ENCODE results near the gene GSE1. TPM values are rescaled to one million over a fixed set of nuclear protein-coding genes. Genes with fewer than 3 reads are reported as not detected.
A peak's percentile ranks its signal among the peaks of the same experiment; 100 is the strongest.

The GSE1 gene
- total RNA-seq, 1 donor from 2014 or later = 23.9 TPM

GRCh38 chr16:85621698-85622428, 8.7 kb downstream of the GSE1 start:
- peak; percentile 12 for ATAC-seq

GRCh38 chr16:85622683-85623082, 9.6 kb downstream of the GSE1 start:
- ATAC-seq = no peak

GRCh38 chr16:85623250-85623649, 10.1 kb downstream of the GSE1 start:
- no peak for ATAC-seq

GRCh38 chr16:85623997-85624601, 11.0 kb downstream of the GSE1 start:
- ATAC-seq = no peak

GRCh38 chr16:85624646-85625045, 11.5 kb downstream of the GSE1 start:
- no peak for ATAC-seq

GRCh38 chr16:85625053-85625452, 11.9 kb downstream of the GSE1 start:
- no peak for ATAC-seq

- ATAC-seq = no peak
Measured at GRCh38 chr16:85625485-85626117, 12.5 kb downstream of the GSE1 start.

- ATAC-seq = no peak
Measured at GRCh38 chr16:85626191-85626981, 13.3 kb downstream of the GSE1 start.

GRCh38 chr16:85627089-85627488, 14.0 kb downstream of the GSE1 start:
- ATAC-seq = no peak

GRCh38 chr16:85627526-85628264, 14.6 kb downstream of the GSE1 start:
- no peak for ATAC-seq

GRCh38 chr16:85628265-85628556, 15.1 kb downstream of the GSE1 start:
- no peak for ATAC-seq

- no peak for ATAC-seq
Measured at GRCh38 chr16:85628645-85629044, 15.5 kb downstream of the GSE1 start.

- ATAC-seq = no peak
Measured at GRCh38 chr16:85629326-85629725, 16.2 kb downstream of the GSE1 start.

GRCh38 chr16:85629853-85630252, 16.7 kb downstream of the GSE1 start:
- no peak for ATAC-seq

- no peak for ATAC-seq
Measured at GRCh38 chr16:85631230-85631629, 18.1 kb downstream of the GSE1 start.

GRCh38 chr16:85631802-85632393, 18.8 kb downstream of the GSE1 start:
- no peak for ATAC-seq

GRCh38 chr16:85632709-85633437, 19.8 kb downstream of the GSE1 start:
- ATAC-seq = no peak

- ATAC-seq = no peak
Measured at GRCh38 chr16:85633438-85633743, 20.3 kb downstream of the GSE1 start.

GRCh38 chr16:85633888-85634287, 20.8 kb downstream of the GSE1 start:
- no peak for ATAC-seq

- no peak for ATAC-seq
Measured at GRCh38 chr16:85634747-85635544, 21.8 kb downstream of the GSE1 start.

All from esophagus mucosa (tissue), 1 donor.